Breast epithelium (tissue), 4 donors: Measurements from ENCODE around the gene TRIM9. TPM values are rescaled to one million over a fixed set of nuclear protein-coding genes. Genes with fewer than 3 reads are reported as not detected.

Source experiments
- DNase-seq, 2 donors: peaks; one replicate each; pipeline ENCODE4 v3.0.0-alpha.2; 2019; ENCODE audit warnings: low spot score in 2 of 2
- H3K27ac ChIP-seq, 2 donors: fragments of 200-600 bp; sonication (generic) in 1 of 2; one replicate each; pipeline ENCODE4 v1.5.1; 2016 to 2019; ENCODE audit warnings: mild to moderate bottlenecking in 1 of 2
- H3K27me3 ChIP-seq, 2 donors: fragments of 200-600 bp; sonication (generic) in 1 of 2; one replicate each; pipeline versions ENCODE4 v1.5.1 to v1.6.0; 2017 to 2019; ENCODE audit warnings: control low read depth in 1 of 2, mild to moderate bottlenecking in 1 of 2
- H3K36me3 ChIP-seq: fragments of 200-600 bp; one replicate; pipeline ENCODE4 v1.5.1; 2019
- H3K4me1 ChIP-seq, 2 donors: fragments of 200-600 bp; sonication (generic); one replicate each; pipeline ENCODE4 v1.5.1; 2016 to 2019; ENCODE audit warnings: control low read depth in 1 of 2
- H3K4me3 ChIP-seq, 3 donors: fragments of 200-600 bp; sonication (generic); 1 replicate in 2 of 3; 2 replicates in 1 of 3; pipeline ENCODE4 v1.5.1; 2016 to 2019; ENCODE audit warnings: mild to moderate bottlenecking in 3 of 3, moderate library complexity in 2 of 3
- H3K9me3 ChIP-seq, 2 donors: fragments of 200-600 bp; sonication (generic) in 1 of 2; one replicate each; pipeline ENCODE4 v1.5.1; 2016 to 2019; ENCODE audit warnings: control low read depth in 1 of 2
- CTCF ChIP-seq, 3 donors: fragments of 450-650 bp; IDR thresholded peaks; one replicate each; pipeline ENCODE4 v1.5.1; 2016 to 2017; ENCODE audit warnings: antibody characterized with exemption in 3 of 3, mild to moderate bottlenecking in 3 of 3, moderate library complexity in 3 of 3
- POLR2A ChIP-seq: fragments of 450-650 bp; IDR thresholded peaks from one replicate; pipeline ENCODE4 v1.6.1; 2016; ENCODE audit warnings: antibody characterized with exemption, mild to moderate bottlenecking, moderate library complexity
- POLR2AphosphoS5 ChIP-seq, 3 donors: sonication (generic); formaldehyde crosslinking; IDR thresholded peaks; one replicate each; pipeline ENCODE4 v1.6.1; 2017; ENCODE audit warnings: antibody characterized with exemption in 3 of 3
- intact Hi-C: fragments of 100-400 bp; cut with DNase I; formaldehyde crosslinking; loops from one replicate; pipeline ENCODE4 v1.15.1; 2023; ENCODE audit warnings: low total_unique reads
- total RNA-seq, 3 donors: library from RNA; depleted of rRNA; stranded (reverse); fragments of >200 nt; gene quantifications; one replicate each; pipeline ENCODE4 v1.1.0, GENCODE V29; 2016

Gene TRIM9
- total RNA-seq, 3 donors from 2014 or later = 2.9 to 5.2 (median 4.6) TPM

- Histone ChIP-seq H3K36me3 (no peaks in the 10 kb centered on the region), H3K4me1 (no peaks in the 10 kb centered on the region), H3K27me3 (no peaks in the 10 kb centered on the region), H3K9me3 (no peaks in the 10 kb centered on the region), H3K27ac (no peak overlapping the region), H3K4me3 (no peak overlapping the region)
- DNase-seq = no peak
- intact Hi-C loops = no loop called here
- TF ChIP-seq POLR2AphosphoS5 (IDR thresholded peaks at IDR 0.05) (no peak), POLR2A (no peak), CTCF (IDR thresholded peaks at IDR 0.05) (no peak)
Observed at GRCh38 chr14:51004801-51005526, 89.9 kb downstream of the TRIM9 start.

- Histone ChIP-seq H3K27ac (no peak overlapping the region), H3K36me3 (no peaks in the 10 kb centered on the region), H3K4me3 (no peak overlapping the region), H3K27me3 (no peaks in the 10 kb centered on the region), H3K9me3 (no peaks in the 10 kb centered on the region), H3K4me1 (no peaks in the 10 kb centered on the region)
- intact Hi-C loops = no loop called here
- DNase-seq = no peak
- TF ChIP-seq CTCF (IDR thresholded peaks at IDR 0.05) (no peak), POLR2AphosphoS5 (IDR thresholded peaks at IDR 0.05) (no peak), POLR2A (no peak)
Observed at GRCh38 chr14:51004352-51004800, 90.5 kb downstream of the TRIM9 start.

- TF ChIP-seq POLR2A (no peak), POLR2AphosphoS5 (IDR thresholded peaks at IDR 0.05) (no peak), CTCF (IDR thresholded peaks at IDR 0.05) (no peak)
- intact Hi-C loops = no loop called here
- H3K4me3 ChIP-seq = no peak overlapping the region
- no peaks in the 10 kb centered on the region for H3K9me3 ChIP-seq
- H3K4me1 ChIP-seq = no peaks in the 10 kb centered on the region
- H3K27me3 ChIP-seq = no peaks in the 10 kb centered on the region
- no peak overlapping the region for H3K27ac ChIP-seq
- DNase-seq = no peak
- H3K36me3 ChIP-seq = no peaks in the 10 kb centered on the region
Observed at GRCh38 chr14:51002406-51002999, 92.4 kb downstream of the TRIM9 start.

- intact Hi-C loops = no loop called here
- no peak for DNase-seq
- no peak for TF ChIP-seq POLR2AphosphoS5 (IDR thresholded peaks at IDR 0.05)
- no peak for TF ChIP-seq CTCF (IDR thresholded peaks at IDR 0.05)
Observed at GRCh38 chr14:51000566-51000965, 94.3 kb downstream of the TRIM9 start.

GRCh38 chr14:50999726-51000125, 95.2 kb downstream of the TRIM9 start:
- H3K9me3 ChIP-seq = no peaks in the 10 kb centered on the region
- DNase-seq = no peak
- intact Hi-C loops = no loop called here
- no peak for TF ChIP-seq CTCF (IDR thresholded peaks at IDR 0.05)
- no peak for TF ChIP-seq POLR2AphosphoS5 (IDR thresholded peaks at IDR 0.05)
- no peak for TF ChIP-seq POLR2A
- H3K4me3 ChIP-seq = no peak overlapping the region
- no peaks in the 10 kb centered on the region for H3K36me3 ChIP-seq
- H3K4me1 ChIP-seq = no peaks in the 10 kb centered on the region
- H3K27ac ChIP-seq = no peak overlapping the region
- no peaks in the 10 kb centered on the region for H3K27me3 ChIP-seq

More at GRCh38 chr14:51000566-51000965, 94.3 kb downstream of the TRIM9 start:
- Histone ChIP-seq H3K9me3 (no peaks in the 10 kb centered on the region), H3K27me3 (no peaks in the 10 kb centered on the region), H3K4me3 (no peak overlapping the region), H3K36me3 (no peaks in the 10 kb centered on the region), H3K4me1 (no peaks in the 10 kb centered on the region), H3K27ac (no peak overlapping the region)
